Brain microvascular endothelial cell (primary cell): ENCODE data around the gene SCAI.

Source experiments
- DNase-seq: peaks from one replicate; pipeline ENCODE4 v3.0.0-alpha.2; 2020
- H3K27ac ChIP-seq: fragments of 250-450 bp; sonication (Bioruptor Pico); 2 replicates; pipeline ENCODE4 v1.5.1; 2020; ENCODE audit warnings: mild to moderate bottlenecking, moderate library complexity
- H3K27me3 ChIP-seq: fragments of 250-450 bp; sonication (Bioruptor Pico); replicated peaks from 2 replicates; pipeline ENCODE4 v1.5.1; 2020; ENCODE audit warnings: mild to moderate bottlenecking
- H3K36me3 ChIP-seq: fragments of 250-450 bp; sonication (Bioruptor Pico); replicated peaks from 2 replicates; pipeline ENCODE4 v1.5.1; 2020; ENCODE audit warnings: mild to moderate bottlenecking
- H3K4me3 ChIP-seq: 2 replicates; pipeline ENCODE4 v1.5.1; 2011; ENCODE audit warnings: low read depth, mild to moderate bottlenecking, control low read depth, low read length, moderate library complexity
- CTCF ChIP-seq: IDR thresholded peaks from 2 replicates; pipeline ENCODE4 v1.5.1; 2011; ENCODE audit warnings: low read depth, mild to moderate bottlenecking, moderate library complexity, low read length, control low read depth, inconsistent platforms; ENCODE audit errors: missing control alignments
- in situ Hi-C: cut with HindIII; loops from 2 replicates; pipeline ENCODE4 v1.10.0; 2017; ENCODE audit warnings: low sequenced_read_pairs, low pct_ligation_motif_present

The SCAI gene

DNA sequence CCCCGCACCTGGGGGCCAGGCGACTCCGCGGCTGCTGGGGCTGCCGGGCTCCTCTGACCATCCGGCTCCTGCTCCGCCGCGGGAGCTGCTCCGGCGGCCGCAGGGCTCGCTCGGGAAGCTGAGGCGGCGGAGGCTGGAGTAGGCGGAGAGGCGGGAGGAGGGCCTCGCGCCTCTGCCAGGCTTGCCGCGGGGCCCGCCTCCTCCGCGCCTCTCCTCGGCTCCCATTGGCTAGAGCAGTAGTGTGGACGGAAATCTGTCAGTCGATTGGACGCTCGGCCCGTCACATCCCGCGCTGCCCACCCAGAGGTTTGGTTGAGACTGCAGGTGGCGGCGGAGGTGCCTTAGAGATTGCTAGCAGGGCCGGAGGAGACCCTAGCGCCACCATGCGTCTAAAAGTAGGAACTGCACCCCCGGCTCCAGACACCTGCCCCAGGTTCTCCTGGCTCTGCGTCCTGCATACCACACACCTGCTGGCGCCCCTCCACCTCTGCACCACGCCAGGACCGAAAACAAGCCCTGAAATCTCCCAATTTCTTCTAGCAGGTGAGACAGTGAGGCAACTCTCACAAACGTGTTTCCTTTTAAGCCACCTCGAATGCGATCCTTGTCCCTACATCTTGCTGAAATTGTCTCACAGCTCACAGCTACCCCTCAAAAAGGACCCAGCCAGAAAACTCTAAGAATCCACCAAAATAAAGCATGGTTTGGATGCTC, at the start of gene SCAI:
Gene SCAI, minus strand, starts transcription at position 152 of the 714 bp plus-strand sequence. Its CDS starts 91 bp downstream, at position 61.
- Histone ChIP-seq H3K36me3 (no peaks in the 10 kb centered on the region), H3K27me3 (no peaks in the 10 kb centered on the region), H3K4me3 (peak within 1 kb of the TSS; percentile 67), H3K27ac (no peak within 1 kb of the TSS)
- in situ Hi-C loops, result no loop called here
- TF ChIP-seq CTCF, result peak; percentile 99
- peak; percentile 99 for DNase-seq

DNA sequence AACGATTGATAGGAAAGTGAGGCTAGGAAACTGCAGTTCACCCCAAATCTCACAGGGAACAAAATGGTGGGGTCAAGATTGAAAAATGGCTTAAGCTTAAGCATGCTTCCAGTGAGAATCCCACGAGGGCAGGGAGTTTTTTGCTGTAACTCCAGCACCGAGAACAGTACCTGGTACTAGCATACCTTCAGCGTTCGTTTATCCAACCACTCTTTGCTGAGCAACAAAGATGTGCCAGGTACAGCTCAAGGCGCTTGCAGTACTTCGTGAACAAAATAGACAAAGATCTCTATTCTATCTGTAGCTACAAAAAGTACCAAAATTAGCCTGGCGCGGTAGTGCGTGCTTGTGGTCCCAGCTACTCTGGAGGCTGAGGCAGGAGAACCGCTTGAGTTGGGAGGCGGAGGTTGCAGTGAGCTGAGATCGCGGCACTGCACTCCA, 47.1 kb upstream of the SCAI start:
- Histone ChIP-seq H3K27ac (peak overlapping the region; percentile 84), H3K4me3 (peak overlapping the region; percentile 99), H3K27me3 (no peaks in the 10 kb centered on the region), H3K36me3 (no peaks in the 10 kb centered on the region)
- TF ChIP-seq CTCF, result no peak
- DNase-seq, result no peak
- in situ Hi-C loops, result no loop called here

GRCh38 chr9:125189361-125190289, 46.3 kb upstream of the SCAI start, which contains the start of gene PPP6C:
TSS of gene PPP6C (minus strand) at chr9:125189803. CDS start at chr9:125189718, 85 bp downstream.
- H3K4me3 ChIP-seq, result peak within 1 kb of the TSS; percentile 99
- H3K36me3 ChIP-seq, result no peaks in the 10 kb centered on the region
- H3K27ac ChIP-seq, result peak within 1 kb of the TSS; percentile 84
- peak; percentile 92 for DNase-seq
- peak; percentile 80 for TF ChIP-seq CTCF
- no peaks in the 10 kb centered on the region for H3K27me3 ChIP-seq
- in situ Hi-C loops, result no loop called here

DNA sequence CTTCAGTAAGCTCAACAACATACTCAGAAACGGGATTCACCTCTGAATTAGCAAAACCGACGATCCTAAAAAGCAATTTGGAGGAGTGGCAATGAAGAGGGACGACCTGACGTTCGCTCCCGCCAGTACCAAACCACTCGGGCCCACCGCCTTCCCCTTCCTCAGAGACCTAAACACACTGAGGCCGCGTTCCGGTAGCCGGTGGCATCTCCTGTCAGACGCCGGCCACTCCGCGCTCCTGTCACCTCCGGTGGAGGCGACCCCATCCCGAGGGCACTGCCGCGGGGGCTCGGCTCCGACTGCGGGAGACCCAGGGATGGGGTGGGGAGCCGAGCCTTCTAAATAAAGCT, 45.7 kb upstream of the SCAI start:
- Histone ChIP-seq H3K27ac (peak overlapping the region; percentile 84), H3K36me3 (no peaks in the 10 kb centered on the region), H3K4me3 (peak overlapping the region; percentile 99), H3K27me3 (no peaks in the 10 kb centered on the region)
- DNase-seq, result no peak
- in situ Hi-C loops, result no loop called here
- TF ChIP-seq CTCF, result no peak

GRCh38 chr9:125183561-125183960, 40.2 kb upstream of the SCAI start:
- no peaks in the 10 kb centered on the region for H3K27me3 ChIP-seq
- TF ChIP-seq CTCF, result no peak
- H3K36me3 ChIP-seq, result no peaks in the 10 kb centered on the region
- in situ Hi-C loops, result no loop called here
- H3K27ac ChIP-seq, result no peak overlapping the region
- H3K4me3 ChIP-seq, result no peak overlapping the region
- DNase-seq, result no peak
